OCI-LY7 (cell line): ENCODE data around the gene BLTP3B. TPM values are rescaled to one million over a fixed set of nuclear protein-coding genes. Genes with fewer than 3 reads are reported as not detected.

ENCODE experiments used
- BruUV-seq: library from RNA; stranded (reverse); fragments of 400-500 nt; replicated peaks from 2 replicates; lab custom pipeline; 2021; lab: Mats Ljungman, UMichigan
- CTCF ChIA-PET: fragments of 300-600 bp; sonication (Branson Sonifier 250); formaldehyde crosslinking; loops from one replicate; lab custom pipeline; 2022; ENCODE audit warnings: antibody characterized with exemption; ENCODE audit not compliant: unreplicated experiment; lab: Charles Lee
- POLR2A ChIA-PET: fragments of 300-600 bp; sonication (Branson Sonifier 250); formaldehyde crosslinking; loops from one replicate; lab custom pipeline; 2022; ENCODE audit warnings: antibody characterized with exemption; lab: Charles Lee
- DNase-seq: peaks from one replicate; pipeline ENCODE4 v3.0.0-alpha.2; 2015; ENCODE audit warnings: low spot score
- H2AFZ ChIP-seq: fragments of 200-600 bp; sonication (generic), shearing (Covaris generic); 2 replicates; pipeline ENCODE4 v1.6.1; 2014; ENCODE audit warnings: mild to moderate bottlenecking, antibody characterized with exemption, low read length, moderate library complexity
- H3K27ac ChIP-seq: fragments of 200-600 bp; sonication (generic); 2 replicates; pipeline ENCODE4 v1.5.1; 2014; ENCODE audit warnings: mixed run types, low read depth, mild to moderate bottlenecking, moderate library complexity, low read length, inconsistent platforms; ENCODE audit not compliant: poor library complexity, severe bottlenecking
- H3K36me3 ChIP-seq: fragments of 200-600 bp; sonication (generic); 2 replicates; pipeline ENCODE4 v1.6.1; 2014; ENCODE audit warnings: mild to moderate bottlenecking, antibody characterized with exemption, low read length, moderate library complexity, mixed read lengths; ENCODE audit not compliant: insufficient read depth
- H3K4me1 ChIP-seq: fragments of 200-600 bp; sonication (generic); 2 replicates; pipeline ENCODE4 v1.5.1; 2014; ENCODE audit warnings: mild to moderate bottlenecking, low read length; ENCODE audit not compliant: insufficient read depth, poor library complexity, severe bottlenecking
- H3K4me2 ChIP-seq: fragments of 200-600 bp; sonication (generic); 2 replicates; pipeline ENCODE4 v1.6.1; 2014; ENCODE audit warnings: mild to moderate bottlenecking, low read length
- H3K4me3 ChIP-seq: fragments of 200-600 bp; sonication (generic); 2 replicates; pipeline ENCODE4 v1.5.1; 2014; ENCODE audit warnings: mild to moderate bottlenecking, low read depth, low read length; ENCODE audit not compliant: poor library complexity, severe bottlenecking
- H3K79me2 ChIP-seq: fragments of 200-600 bp; sonication (generic); 2 replicates; pipeline ENCODE4 v1.6.1; 2016; ENCODE audit warnings: low read depth, mild to moderate bottlenecking, low read length, moderate library complexity, mixed read lengths; ENCODE audit not compliant: insufficient read depth
- H3K9me2 ChIP-seq: fragments of 200-600 bp; sonication (generic); 2 replicates; pipeline ENCODE4 v1.6.1; 2016; ENCODE audit warnings: mild to moderate bottlenecking, low read length, mixed read lengths; ENCODE audit not compliant: insufficient read depth
- H3K9me3 ChIP-seq: fragments of 200-600 bp; sonication (generic); 2 replicates; pipeline ENCODE4 v1.6.1; 2014; ENCODE audit warnings: mild to moderate bottlenecking, mixed run types, low read length, mixed read lengths
- H4K20me1 ChIP-seq: fragments of 200-600 bp; sonication (generic); 2 replicates; pipeline ENCODE4 v1.6.1; 2014; ENCODE audit warnings: mild to moderate bottlenecking, antibody characterized with exemption, low read length, moderate library complexity, mixed read lengths; ENCODE audit not compliant: insufficient read depth
- EZH2phosphoT487 ChIP-seq: fragments of 200-600 bp; sonication (generic); IDR thresholded peaks from 2 replicates; pipeline ENCODE4 v1.6.1; 2018; ENCODE audit warnings: low read depth, borderline replicate concordance, mild to moderate bottlenecking, mixed run types, antibody characterized with exemption, low read length, moderate library complexity, mixed read lengths
- intact Hi-C: fragments of 100-400 bp; cut with micrococcal nuclease; formaldehyde crosslinking; loops from one replicate; pipeline ENCODE4 v1.10.0; 2022; ENCODE audit not compliant: unreplicated experiment
- total RNA-seq, 2 experiments: library from RNA; depleted of rRNA in 1 of 2; stranded (reverse); fragments of >200 nt in 1 of 2; shearing (Covaris generic) in 1 of 2; gene quantifications; 2 replicates each; pipeline ENCODE4 v1.2.3, GENCODE V29; 2014 to 2022
- TF ChIP-seq, protein P1 (sequence below): fragments of 200-600 bp; sonication (generic); conservative IDR thresholded peaks from 2 replicates; pipeline ENCODE4 v1.5.1; 2014; ENCODE audit warnings: mild to moderate bottlenecking, antibody characterized with exemption, low read length, moderate library complexity, mixed read lengths

Gene BLTP3B
- total RNA-seq, 2 experiments from 2014 or later = 18.9 to 20.2 TPM

DNA sequence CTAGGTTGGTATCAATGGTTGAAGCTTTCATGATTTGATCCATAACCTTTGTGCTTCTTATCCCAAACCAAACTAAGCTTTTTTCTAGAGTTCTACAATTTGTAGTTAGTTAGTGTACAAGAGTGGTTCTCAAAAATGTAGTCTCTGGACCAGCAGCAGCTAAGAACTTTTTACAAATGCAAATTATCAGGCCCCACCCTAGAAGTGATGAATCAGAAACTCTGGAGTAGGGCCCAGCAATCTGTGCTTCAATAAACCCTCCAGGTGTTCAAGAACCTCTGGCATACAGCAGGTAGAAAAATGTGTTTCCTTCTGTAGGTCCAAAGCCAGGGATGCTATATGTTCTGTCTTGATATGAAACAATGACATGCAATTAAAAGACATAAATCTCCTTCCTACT, 31.8 kb upstream of the BLTP3B start:
- TF ChIP-seq, protein P1, sequence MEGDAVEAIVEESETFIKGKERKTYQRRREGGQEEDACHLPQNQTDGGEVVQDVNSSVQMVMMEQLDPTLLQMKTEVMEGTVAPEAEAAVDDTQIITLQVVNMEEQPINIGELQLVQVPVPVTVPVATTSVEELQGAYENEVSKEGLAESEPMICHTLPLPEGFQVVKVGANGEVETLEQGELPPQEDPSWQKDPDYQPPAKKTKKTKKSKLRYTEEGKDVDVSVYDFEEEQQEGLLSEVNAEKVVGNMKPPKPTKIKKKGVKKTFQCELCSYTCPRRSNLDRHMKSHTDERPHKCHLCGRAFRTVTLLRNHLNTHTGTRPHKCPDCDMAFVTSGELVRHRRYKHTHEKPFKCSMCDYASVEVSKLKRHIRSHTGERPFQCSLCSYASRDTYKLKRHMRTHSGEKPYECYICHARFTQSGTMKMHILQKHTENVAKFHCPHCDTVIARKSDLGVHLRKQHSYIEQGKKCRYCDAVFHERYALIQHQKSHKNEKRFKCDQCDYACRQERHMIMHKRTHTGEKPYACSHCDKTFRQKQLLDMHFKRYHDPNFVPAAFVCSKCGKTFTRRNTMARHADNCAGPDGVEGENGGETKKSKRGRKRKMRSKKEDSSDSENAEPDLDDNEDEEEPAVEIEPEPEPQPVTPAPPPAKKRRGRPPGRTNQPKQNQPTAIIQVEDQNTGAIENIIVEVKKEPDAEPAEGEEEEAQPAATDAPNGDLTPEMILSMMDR = no peak
- TF ChIP-seq EZH2phosphoT487 = no peak
- no peaks in the 10 kb centered on the region for H3K4me1 ChIP-seq
- H3K36me3 ChIP-seq = peaks cover 66% of the 10 kb centered on the region
- H3K9me3 ChIP-seq = no peaks in the 10 kb centered on the region
- no peaks in the 10 kb centered on the region for H3K79me2 ChIP-seq
- no peak overlapping the region for H2AFZ ChIP-seq
- no peaks in the 10 kb centered on the region for H4K20me1 ChIP-seq
- no peak overlapping the region for H3K4me2 ChIP-seq
- no TSS peak for BruUV-seq
- ChIA-PET POLR2A (no interaction called here), CTCF (no interaction called here)
- intact Hi-C loops = no loop called here
- no peak for DNase-seq
- no peaks in the 10 kb centered on the region for H3K9me2 ChIP-seq
- H3K4me3 ChIP-seq = no peak overlapping the region
- H3K27ac ChIP-seq = no peak overlapping the region

DNA sequence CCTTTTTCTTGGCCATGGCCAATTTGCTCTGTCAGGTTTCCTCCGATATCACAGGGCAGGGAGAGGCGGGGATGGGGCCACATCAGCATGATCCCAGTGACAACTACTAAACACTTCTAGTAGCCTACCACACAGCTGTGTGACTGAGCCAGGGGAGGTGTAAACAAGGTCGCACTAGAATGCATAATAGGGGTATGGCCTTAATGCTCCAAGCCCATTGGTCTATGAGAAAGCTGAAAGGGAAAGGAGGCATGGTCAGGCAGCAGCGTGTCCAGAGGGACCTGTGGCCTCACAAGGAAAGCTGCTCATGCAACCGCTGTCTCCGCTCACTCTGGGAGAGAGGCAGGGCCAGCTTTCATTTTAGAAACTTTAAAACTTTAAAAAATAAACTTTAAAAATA, 30.4 kb upstream of the BLTP3B start:
- BruUV-seq = no TSS peak
- Histone ChIP-seq H3K4me1 (no peaks in the 10 kb centered on the region), H3K9me3 (no peaks in the 10 kb centered on the region), H3K27ac (no peak overlapping the region), H3K79me2 (no peaks in the 10 kb centered on the region), H4K20me1 (no peaks in the 10 kb centered on the region), H3K9me2 (no peaks in the 10 kb centered on the region), H3K4me3 (no peak overlapping the region), H2AFZ (no peak overlapping the region), H3K36me3 (peaks cover 56% of the 10 kb centered on the region), H3K4me2 (no peak overlapping the region)
- ChIA-PET CTCF (no interaction called here), POLR2A (no interaction called here)
- TF ChIP-seq, protein P1 = no peak
- no peak for TF ChIP-seq EZH2phosphoT487
- no peak for DNase-seq
- intact Hi-C loops = no loop called here

DNA sequence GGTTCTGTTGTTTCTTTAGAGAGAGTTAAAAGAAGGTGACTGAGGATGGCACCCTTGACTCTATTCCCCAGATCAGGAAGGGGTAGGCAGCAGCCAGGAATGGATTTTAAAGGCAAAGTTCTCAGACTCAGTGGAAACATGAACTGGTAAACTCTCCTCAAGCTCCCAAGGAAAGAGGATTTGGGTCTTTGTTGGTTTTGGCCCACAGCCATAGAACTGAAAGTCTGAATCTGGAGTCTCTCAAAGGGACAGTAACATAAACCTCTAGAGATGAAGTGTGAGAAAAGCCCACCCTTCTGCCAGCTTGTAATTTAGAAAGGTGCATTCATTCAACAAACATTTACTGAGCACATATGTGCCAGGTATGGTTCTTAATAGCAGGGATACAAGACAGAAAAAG, 28.6 kb upstream of the BLTP3B start:
- no peaks in the 10 kb centered on the region for H4K20me1 ChIP-seq
- no peak overlapping the region for H3K4me3 ChIP-seq
- H3K4me1 ChIP-seq = no peaks in the 10 kb centered on the region
- H3K79me2 ChIP-seq = no peaks in the 10 kb centered on the region
- ChIA-PET POLR2A (interaction anchor here (0.6 to 0.7 kb wide), 3 partner anchors 134 to 924 kb away, joined by 3 to 4 read pairs (median 3); no protein-coding TSS in a partner anchor), CTCF (no interaction called here)
- no peaks in the 10 kb centered on the region for H3K9me2 ChIP-seq
- TF ChIP-seq, protein P1 = no peak
- TF ChIP-seq EZH2phosphoT487 = no peak
- H3K36me3 ChIP-seq = peaks cover 38% of the 10 kb centered on the region
- no peaks in the 10 kb centered on the region for H3K9me3 ChIP-seq
- no peak overlapping the region for H2AFZ ChIP-seq
- no peak overlapping the region for H3K27ac ChIP-seq
- no TSS peak for BruUV-seq
- intact Hi-C loops = no loop called here
- H3K4me2 ChIP-seq = no peak overlapping the region
- DNase-seq = no peak
